ENCODE results near the gene PTER.

Gene PTER

GRCh38 chr10:16436758-16437539 is at the start of gene PTER:
Gene PTER, plus strand, starts transcription at chr10:16437010. Its CDS starts 47,375 bp downstream, at chr10:16484385.
- peak; percentile 92 for DNase-seq

- no peak for DNase-seq
Measured at GRCh38 chr10:16392531-16393069, 44.2 kb upstream of the PTER start.

- no peak for DNase-seq
Measured at GRCh38 chr10:16393271-16393858, 43.4 kb upstream of the PTER start.

- no peak for DNase-seq
Measured at GRCh38 chr10:16401416-16401815, 35.4 kb upstream of the PTER start.

GRCh38 chr10:16408379-16408778 is 28.4 kb upstream of the PTER start:
- DNase-seq: no peak

GRCh38 chr10:16417341-16417740 is 19.5 kb upstream of the PTER start:
- DNase-seq: no peak

- DNase-seq: no peak
Measured at GRCh38 chr10:16423599-16423998, 13.2 kb upstream of the PTER start.

- no peak for DNase-seq
Measured at GRCh38 chr10:16425449-16425848, 11.4 kb upstream of the PTER start.

GRCh38 chr10:16429539-16429938 is 7.3 kb upstream of the PTER start:
- no peak for DNase-seq

- DNase-seq: no peak
Measured at GRCh38 chr10:16436367-16436757, 448 bp upstream of the PTER start.

GRCh38 chr10:16437540-16437894 is 707 bp downstream of the PTER start:
- DNase-seq: no peak

GRCh38 chr10:16439295-16439694 is 2.5 kb downstream of the PTER start:
- DNase-seq: no peak

- DNase-seq: peak; percentile 15
Measured at GRCh38 chr10:16440396-16441133, 3.8 kb downstream of the PTER start.

GRCh38 chr10:16441173-16441840 is 4.5 kb downstream of the PTER start:
- peak; percentile 15 for DNase-seq

GRCh38 chr10:16442914-16443313 is 6.1 kb downstream of the PTER start:
- DNase-seq: no peak

- DNase-seq: no peak
Measured at GRCh38 chr10:16445770-16446469, 9.1 kb downstream of the PTER start.

- no peak for DNase-seq
Measured at GRCh38 chr10:16449454-16449853, 12.6 kb downstream of the PTER start.

GRCh38 chr10:16458166-16458955 is 21.6 kb downstream of the PTER start:
- no peak for DNase-seq

- no peak for DNase-seq
Measured at GRCh38 chr10:16459423-16459939, 22.7 kb downstream of the PTER start.

- DNase-seq: no peak
Measured at GRCh38 chr10:16466001-16466400, 29.2 kb downstream of the PTER start.

GRCh38 chr10:16470747-16471146 is 33.9 kb downstream of the PTER start:
- DNase-seq: no peak

All from eye (tissue), 1 donor.